Measurements from ENCODE around the gene JARID2.
"Not testable (repeated sequence)": the region's sequence is repeated elsewhere in the genome, so short reads cannot be mapped to it uniquely, and the experiment has no call there.

JARID2 gene

DNA sequence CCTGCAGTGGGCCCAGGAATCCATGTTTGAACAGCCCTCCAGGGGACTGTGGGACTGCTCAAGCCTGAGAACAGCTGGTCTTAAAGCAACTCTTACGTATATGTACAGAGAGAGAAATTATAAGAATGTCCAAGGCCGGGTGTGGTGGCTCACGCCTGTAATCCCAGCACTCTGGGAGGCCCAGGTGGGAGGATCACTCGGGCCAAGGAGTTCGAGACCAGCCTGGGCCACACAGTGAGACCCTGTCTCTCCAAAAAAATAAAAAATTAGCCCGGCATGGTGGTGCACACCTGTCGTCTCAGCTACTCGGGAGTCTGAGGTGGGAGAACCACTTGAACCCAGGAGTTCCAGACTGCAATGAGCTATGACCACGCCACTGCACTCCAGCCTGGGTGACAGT, 283.0 kb downstream of the JARID2 start:
- DNase-seq: no peak

GRCh38 chr6:15530411-15530810, 284.5 kb downstream of the JARID2 start:
- no peak for DNase-seq

DNA sequence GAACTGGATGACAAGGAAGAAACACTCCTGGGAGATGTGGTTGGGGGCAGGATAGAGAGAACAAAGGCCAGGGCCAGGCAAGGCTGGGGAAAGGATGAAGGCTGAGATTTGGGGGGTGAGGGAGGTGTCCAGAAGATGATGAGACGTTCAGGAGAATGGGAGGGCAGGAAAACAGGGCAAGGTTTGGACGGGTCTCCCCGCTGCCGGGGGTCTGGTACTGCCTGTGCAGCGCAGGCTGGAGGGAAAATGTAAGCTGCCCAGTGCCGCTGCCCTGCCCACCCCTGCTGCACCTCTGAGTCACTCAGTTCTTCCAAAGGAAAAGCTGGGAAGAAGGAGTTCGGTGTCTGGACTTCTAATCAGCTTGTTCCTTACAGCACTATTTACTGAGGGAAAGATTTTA, 286.1 kb downstream of the JARID2 start:
- DNase-seq: no peak

GRCh38 chr6:15533379-15534026, 287.6 kb downstream of the JARID2 start:
- DNase-seq: no peak

DNA sequence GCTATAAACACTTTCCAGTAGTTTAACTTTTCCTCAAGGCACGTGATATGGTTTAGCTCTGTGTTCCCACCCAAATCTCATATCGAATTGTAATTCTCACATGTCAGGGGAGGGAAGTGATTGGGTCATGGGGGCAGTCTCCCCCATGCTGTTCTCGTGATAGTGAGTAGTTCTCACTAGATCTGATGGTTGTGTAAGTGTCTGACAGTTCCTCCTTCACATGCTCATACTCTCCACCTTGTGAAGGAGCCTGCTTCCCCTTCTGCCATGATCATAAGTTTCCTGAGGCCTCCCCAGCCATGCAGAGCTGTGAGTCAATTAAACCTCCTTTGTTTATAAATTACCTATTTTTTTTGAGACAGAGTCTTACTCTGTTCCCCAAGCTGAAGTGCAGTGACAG, 289.1 kb downstream of the JARID2 start:
- no peak for DNase-seq

DNA sequence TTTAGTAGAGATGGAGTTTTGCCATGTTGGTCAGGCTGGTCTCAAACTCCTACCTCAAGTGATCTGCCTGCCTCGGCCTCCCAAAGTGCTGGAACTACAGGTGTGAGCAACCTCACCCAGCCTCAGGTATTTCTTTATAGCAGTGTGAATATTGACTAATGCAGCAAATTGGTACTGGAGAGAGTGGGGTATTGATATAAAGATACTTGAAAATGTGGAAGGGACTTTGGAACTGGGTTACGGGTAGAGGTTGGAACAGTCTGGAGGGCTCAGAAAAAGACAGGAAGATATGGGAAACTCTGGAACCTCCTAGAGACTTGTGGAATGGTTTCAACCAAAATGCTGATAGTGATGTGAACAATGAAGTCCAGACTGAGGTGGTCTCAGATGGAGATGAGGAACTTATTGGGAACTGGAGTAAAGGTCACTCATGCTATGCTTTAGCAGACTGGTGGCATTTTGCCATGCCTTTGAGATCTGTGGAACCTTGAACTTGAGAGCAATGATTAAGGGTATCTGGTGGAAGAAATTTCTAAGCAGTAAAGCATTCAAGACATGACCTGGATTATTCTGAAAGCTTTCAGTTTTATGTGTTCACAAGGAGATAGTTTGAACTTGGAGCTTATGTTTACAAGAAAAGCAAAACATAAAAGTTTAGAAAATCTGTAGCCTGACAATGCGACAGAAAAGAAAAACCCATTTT, 289.8 kb downstream of the JARID2 start:
- DNase-seq: no peak

DNA sequence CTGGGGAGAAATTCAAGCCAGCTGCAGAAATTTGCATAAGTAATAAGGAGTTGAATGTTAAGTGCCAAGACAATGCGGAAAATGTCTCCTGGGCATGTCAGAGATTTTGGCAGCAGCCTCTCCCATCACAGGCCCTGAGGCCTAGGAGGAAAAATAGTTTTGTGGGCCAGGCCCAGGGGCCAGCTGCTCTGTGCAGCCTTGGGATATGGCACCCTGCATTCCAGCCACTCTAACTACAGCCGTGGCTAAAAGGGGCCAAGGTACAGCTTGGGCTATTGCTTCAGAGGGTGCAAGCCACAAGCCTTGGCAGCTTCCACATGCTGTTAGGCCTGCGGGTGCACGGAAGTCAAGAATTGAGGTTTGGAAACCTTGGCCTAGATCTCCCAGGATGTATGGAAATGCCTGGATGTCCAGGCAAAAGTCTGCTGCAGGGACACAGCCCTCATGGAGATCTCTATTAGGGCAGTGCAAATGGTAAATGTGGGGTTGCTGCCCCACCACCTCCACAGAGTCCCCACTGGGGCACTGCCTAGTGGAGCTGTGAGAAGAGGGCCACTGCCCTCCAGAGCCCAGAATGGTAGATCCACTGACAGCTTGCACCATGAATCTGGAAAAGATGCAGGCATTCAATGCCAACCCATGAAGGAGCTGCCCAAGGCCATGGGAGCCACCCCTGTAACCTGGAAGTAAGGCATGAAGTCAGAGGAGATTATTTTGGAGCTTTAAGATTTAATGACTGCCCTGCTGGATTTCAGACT, 290.5 kb downstream of the JARID2 start:
- DNase-seq: no peak

DNA sequence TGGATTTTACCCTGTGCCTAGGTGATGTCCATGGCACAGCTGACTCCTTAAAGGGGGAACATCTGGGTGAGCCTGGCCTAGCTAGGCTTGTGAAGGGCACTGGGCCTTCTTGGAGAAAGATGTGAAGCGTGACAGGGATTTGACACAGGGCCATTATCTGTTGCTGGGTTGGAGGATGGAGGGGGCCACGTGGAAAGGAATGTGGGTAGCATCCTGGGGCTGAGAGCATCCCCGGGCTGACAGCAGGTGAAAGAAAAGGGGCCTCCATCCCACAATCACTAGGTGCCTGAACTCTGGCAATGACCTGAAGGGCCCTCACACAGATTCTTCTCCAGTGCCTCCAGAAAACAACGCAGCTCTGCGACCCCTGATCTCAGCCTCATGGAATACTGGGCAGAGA, 292.2 kb downstream of the JARID2 start:
- DNase-seq: no peak

- DNase-seq: no peak
These were observed 293.1 kb downstream of the JARID2 start for GRCh38 chr6:15538766-15539495.

DNA sequence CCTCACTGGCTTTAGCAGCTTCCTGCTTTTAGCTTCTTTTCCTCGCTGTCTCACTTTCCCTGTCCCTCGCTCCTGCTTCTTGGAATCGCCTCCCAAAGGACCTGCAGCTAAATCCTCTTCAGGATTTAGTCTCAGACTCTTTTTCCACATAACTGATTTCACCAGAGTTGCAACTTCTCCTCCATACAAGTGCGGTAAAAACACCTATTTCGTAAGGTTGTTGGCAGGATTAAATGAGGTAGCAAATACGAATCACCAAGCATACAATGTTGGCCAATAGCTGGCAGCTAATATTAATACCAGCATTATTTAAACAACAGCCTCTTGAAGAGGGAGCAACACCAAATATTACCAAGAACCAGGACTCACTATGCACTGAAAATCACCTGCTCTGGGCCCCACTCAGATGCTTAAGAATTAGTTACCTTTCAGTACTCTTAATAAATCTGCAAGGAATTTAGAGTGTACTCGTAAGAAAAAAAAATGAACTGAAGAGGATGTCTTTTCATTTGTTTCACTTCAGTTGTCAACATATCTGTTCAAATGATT, 293.9 kb downstream of the JARID2 start:
- DNase-seq: no peak

GRCh38 chr6:15543332-15543917, 297.6 kb downstream of the JARID2 start:
- DNase-seq: not testable (repeated sequence)

- no peak for DNase-seq
These were observed 298.5 kb downstream of the JARID2 start for GRCh38 chr6:15544321-15544900.

GRCh38 chr6:15546591-15546990, 300.7 kb downstream of the JARID2 start:
- DNase-seq: no peak

- DNase-seq: no peak
These were observed 301.5 kb downstream of the JARID2 start for GRCh38 chr6:15547400-15547799.

DNA sequence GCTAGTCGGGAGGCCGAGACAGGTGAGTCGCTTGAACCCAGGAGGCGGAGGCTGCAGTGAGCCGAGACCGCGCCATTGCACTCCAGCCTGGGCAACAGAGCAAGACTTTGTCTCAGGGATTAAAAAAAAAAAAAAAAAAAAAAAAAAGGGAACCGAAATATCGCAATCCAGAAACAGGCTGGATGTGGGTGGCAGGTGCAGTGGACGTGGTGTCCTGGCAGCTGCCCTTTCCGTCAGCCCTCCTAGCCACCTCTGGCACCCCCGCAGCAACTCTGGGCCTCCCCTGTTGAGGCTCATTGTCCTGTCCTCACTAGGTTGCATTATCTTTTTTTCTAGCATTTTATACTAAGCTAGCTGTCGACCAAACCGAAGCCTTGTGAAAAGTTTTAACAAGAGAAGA, 303.5 kb downstream of the JARID2 start:
- no peak for DNase-seq

DNA sequence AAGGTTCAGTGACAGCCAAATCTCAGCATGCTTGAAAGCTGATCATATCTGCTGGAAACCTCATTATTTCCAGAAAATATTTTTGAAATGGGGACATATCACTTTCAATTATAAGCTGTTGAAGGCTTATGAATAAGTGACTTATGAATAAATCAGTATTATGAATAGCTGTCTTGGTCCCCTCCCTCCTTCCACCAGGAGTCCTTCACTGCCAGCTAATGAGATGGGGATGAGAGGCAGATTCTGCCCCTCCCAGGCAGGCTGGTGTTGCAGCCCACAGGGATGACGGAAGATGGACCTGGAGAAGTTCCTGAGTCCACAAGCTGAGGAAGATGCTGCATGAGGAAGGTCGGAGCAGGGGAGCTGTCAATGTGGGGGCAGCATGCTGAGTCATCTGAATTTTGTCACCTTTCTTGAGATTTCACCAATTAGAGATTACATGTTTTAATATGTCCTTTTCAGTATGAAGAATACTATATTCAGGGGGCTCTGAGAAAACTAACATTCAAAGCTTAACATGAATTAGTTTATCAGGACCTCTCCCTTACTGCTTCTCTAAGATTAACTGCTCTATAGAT, 304.8 kb downstream of the JARID2 start:
- no peak for DNase-seq

GRCh38 chr6:15551262-15551661, 305.4 kb downstream of the JARID2 start:
- DNase-seq: no peak

- no peak for DNase-seq
These were observed 305.9 kb downstream of the JARID2 start for GRCh38 chr6:15551798-15552197.

DNA sequence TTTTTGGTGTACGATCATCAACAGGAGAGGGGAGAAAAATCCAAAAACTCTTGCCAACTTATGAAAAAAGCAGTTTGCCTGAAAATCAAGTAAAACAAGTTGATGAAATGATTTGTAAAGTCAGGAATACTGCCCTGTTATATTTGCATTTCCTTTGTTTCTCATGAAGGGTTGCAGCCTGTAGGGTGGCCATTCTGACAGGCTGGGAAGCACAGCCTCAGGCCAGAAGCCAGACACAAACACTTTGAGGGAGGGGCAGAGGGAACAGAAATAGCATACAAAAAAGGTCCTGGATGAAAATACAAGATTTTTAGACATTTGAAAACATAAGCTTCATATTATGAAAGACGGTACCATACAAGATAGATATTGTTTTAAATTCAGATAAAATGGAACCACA, 307.2 kb downstream of the JARID2 start:
- no peak for DNase-seq

- DNase-seq: no peak
These were observed 307.9 kb downstream of the JARID2 start for GRCh38 chr6:15553736-15554294.

- DNase-seq: no peak
These were observed 308.8 kb downstream of the JARID2 start for GRCh38 chr6:15554728-15555100.
